ENCODE results near the gene TRABD2A. TPM values are rescaled to one million over a fixed set of nuclear protein-coding genes. Genes with fewer than 3 reads are reported as not detected.

Gene TRABD2A
- total RNA-seq, 2 donors from 2014 or later, result 0.52 to 5.3 TPM

- ATAC-seq, result peak; percentile 11
- intact Hi-C loops (cut with DNase I), result no loop called here
- H3K4me3 ChIP-seq, result no peak overlapping the region
- WGBS, 2 donors, result 67 to 78% methylated on average over 5 to 6 of the region's 6 CpGs
- H3K9me3 ChIP-seq, result no peaks in the 10 kb centered on the region
- peak in 1 of 4 donors; percentile 51 for DNase-seq
- H3K27me3 ChIP-seq, result no peaks in the 10 kb centered on the region
- peaks cover 11% of the 10 kb centered on the region for H3K4me1 ChIP-seq
- H3K27ac ChIP-seq, result no peak overlapping the region
- no peak for TF ChIP-seq CTCF (IDR thresholded peaks at IDR 0.05)
- TF ChIP-seq POLR2A (IDR thresholded peaks at IDR 0.05), result no peak
- no peaks in the 10 kb centered on the region for H3K36me3 ChIP-seq (replicated peaks in 1 of 2; ENCODE audit: insufficient read depth in 1 of 2, low read depth in 2 of 2)
Measured at GRCh38 chr2:84894131-84894586, 13.3 kb upstream of the TRABD2A start.

- ATAC-seq, result no peak
- intact Hi-C loops (cut with DNase I), result no loop called here
- WGBS, 2 donors, result 83 to 91% methylated on average over 12 of the region's 12 CpGs
Measured at GRCh38 chr2:84891355-84892010, 10.6 kb upstream of the TRABD2A start.

DNA sequence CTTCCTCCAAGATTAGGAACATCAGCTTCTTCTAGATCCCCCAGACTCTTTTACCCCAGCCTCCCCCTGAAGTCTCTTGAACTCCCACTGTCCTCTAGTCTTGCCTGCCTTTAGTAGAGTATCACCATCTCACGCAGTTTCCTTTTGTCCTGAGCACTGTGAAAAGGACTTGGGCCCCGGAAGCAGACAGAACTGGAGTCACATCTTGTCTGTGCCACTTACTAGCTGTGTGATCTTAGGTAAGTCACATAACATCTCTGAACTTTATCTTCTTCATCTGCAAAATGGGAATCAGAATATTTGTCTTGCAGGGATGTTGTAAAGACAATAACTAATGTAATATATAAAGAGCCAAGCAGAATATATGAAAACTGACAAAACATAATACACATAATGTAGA is 8.4 kb upstream of the TRABD2A start:
- Histone ChIP-seq H3K4me1 (peaks cover 5% of the 10 kb centered on the region), H3K27ac (peak overlapping the region in 1 of 4 donors; percentile 53), H3K4me3 (no peak overlapping the region), H3K36me3 (replicated peaks in 1 of 2; ENCODE audit: insufficient read depth in 1 of 2, low read depth in 2 of 2) (no peaks in the 10 kb centered on the region), H3K27me3 (no peaks in the 10 kb centered on the region), H3K9me3 (no peaks in the 10 kb centered on the region)
- no peak for DNase-seq
- intact Hi-C loops (cut with DNase I), result no loop called here
- 79 to 85% methylated on average over 2 of the region's 2 CpGs for WGBS, 2 donors
- ATAC-seq, result no peak
- TF ChIP-seq POLR2A (IDR thresholded peaks at IDR 0.05) (no peak), CTCF (IDR thresholded peaks at IDR 0.05) (no peak)

More at GRCh38 chr2:84891355-84892010, 10.6 kb upstream of the TRABD2A start:
- H3K4me3 ChIP-seq, result no peak overlapping the region
- no peak for DNase-seq
- no peak overlapping the region for H3K27ac ChIP-seq
- TF ChIP-seq POLR2A (IDR thresholded peaks at IDR 0.05) (no peak), CTCF (IDR thresholded peaks at IDR 0.05) (no peak)
- no peaks in the 10 kb centered on the region for H3K9me3 ChIP-seq
- peaks cover 5% of the 10 kb centered on the region for H3K4me1 ChIP-seq
- H3K27me3 ChIP-seq, result no peaks in the 10 kb centered on the region
- no peaks in the 10 kb centered on the region for H3K36me3 ChIP-seq (replicated peaks in 1 of 2; ENCODE audit: insufficient read depth in 1 of 2, low read depth in 2 of 2)

DNA sequence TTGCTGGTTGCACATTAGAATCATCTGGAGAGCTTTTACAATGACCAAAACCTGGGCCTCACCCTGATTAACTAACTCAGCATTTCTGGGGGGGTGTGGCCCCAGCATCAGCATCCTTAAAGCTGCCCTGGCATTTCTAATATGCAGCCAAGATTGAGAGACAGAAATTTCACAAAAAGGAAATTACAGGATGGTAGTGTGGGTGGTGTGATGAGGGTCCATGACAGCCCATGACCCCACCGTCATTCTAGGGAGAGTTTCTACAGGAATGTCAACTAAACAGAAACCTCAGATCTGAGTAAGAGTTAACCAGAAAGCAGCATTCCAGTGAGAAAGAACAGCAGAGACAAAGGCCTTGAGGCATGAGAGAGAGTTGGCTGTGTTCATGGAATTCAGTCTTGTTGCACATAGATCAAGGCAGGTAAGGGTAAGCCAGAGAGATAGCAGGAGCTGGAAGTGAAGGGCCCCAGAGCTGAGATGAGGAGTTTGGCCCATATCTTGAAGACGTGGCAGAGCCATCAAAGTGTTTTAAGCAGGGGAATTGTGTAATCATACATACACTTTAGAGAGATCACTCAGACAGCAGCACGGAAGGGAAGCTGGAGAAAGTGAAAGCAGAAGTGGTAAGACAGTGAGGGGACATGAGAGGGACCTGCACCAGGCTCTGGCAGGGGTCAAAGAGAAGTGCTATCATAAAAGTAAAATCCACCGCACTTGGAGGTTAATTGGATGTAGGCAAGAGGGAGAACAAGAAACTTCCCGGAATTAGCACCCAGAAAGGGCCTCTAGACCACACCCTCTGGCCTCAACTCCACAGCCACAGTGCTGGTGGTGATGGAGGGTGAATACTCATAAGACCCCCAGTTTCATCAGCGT is 7.8 kb upstream of the TRABD2A start:
- no peaks in the 10 kb centered on the region for H3K27me3 ChIP-seq
- H3K4me1 ChIP-seq, result peaks cover 5% of the 10 kb centered on the region
- no peaks in the 10 kb centered on the region for H3K36me3 ChIP-seq (replicated peaks in 1 of 2; ENCODE audit: insufficient read depth in 1 of 2, low read depth in 2 of 2)
- WGBS, 2 donors, result 36 to 43% methylated on average over 6 of the region's 6 CpGs
- no peak overlapping the region for H3K4me3 ChIP-seq
- intact Hi-C loops (cut with DNase I), result no loop called here
- ATAC-seq (peak; percentile 59), DNase-seq (peak in 1 of 4 donors; percentile 63)
- no peak for TF ChIP-seq POLR2A (IDR thresholded peaks at IDR 0.05)
- TF ChIP-seq CTCF (IDR thresholded peaks at IDR 0.05), result no peak
- peak overlapping the region in 1 of 4 donors; percentile 53 for H3K27ac ChIP-seq
- H3K9me3 ChIP-seq, result no peaks in the 10 kb centered on the region

Data from body of pancreas (tissue), 4 donors.